Keratinocyte (primary cell): Measurements from ENCODE around the gene TOM1L1. TPM values are rescaled to one million over a fixed set of nuclear protein-coding genes. Genes with fewer than 3 reads are reported as not detected.

Experiments used
- DNase-seq: peaks from one replicate; pipeline ENCODE4 v3.0.0-alpha.2; 2011; ENCODE audit warnings: low read depth, missing footprints, low spot score
- FAIRE-seq: peaks from 2 replicates; lab custom pipeline; 2011; peaks lifted over from hg19 to GRCh38; lab: Jason Lieb, UNC
- H2AFZ ChIP-seq: 2 replicates; pipeline ENCODE4 v1.6.0; 2012; ENCODE audit warnings: low read length, control low read depth, inconsistent platforms; ENCODE audit not compliant: control insufficient read depth
- H3K27ac ChIP-seq: 2 replicates; pipeline ENCODE4 v1.5.1; 2011; ENCODE audit warnings: low read length; ENCODE audit not compliant: control insufficient read depth, insufficient read depth
- H3K27me3 ChIP-seq: 3 replicates; pipeline ENCODE4 v1.6.0; 2011; ENCODE audit warnings: low read length; ENCODE audit not compliant: control insufficient read depth, insufficient read depth; ENCODE audit errors: extremely low read depth
- H3K36me3 ChIP-seq, 2 experiments: 2 replicates in 1 of 2; 3 replicates in 1 of 2; pipeline ENCODE4 v1.5.1; 2011; ENCODE audit warnings: low read length in 2 of 2, mild to moderate bottlenecking in 1 of 2; ENCODE audit not compliant: control insufficient read depth in 2 of 2, insufficient read depth in 2 of 2; ENCODE audit errors: extremely low read depth in 1 of 2
- H3K4me1 ChIP-seq: 3 replicates; pipeline ENCODE4 v1.5.1; 2011; ENCODE audit warnings: low read length; ENCODE audit not compliant: control insufficient read depth, insufficient read depth; ENCODE audit errors: extremely low read depth
- H3K4me2 ChIP-seq: 3 replicates; pipeline ENCODE4 v1.6.0; 2011; ENCODE audit warnings: low read depth, low read length; ENCODE audit not compliant: control insufficient read depth, insufficient read depth; ENCODE audit errors: extremely low read depth
- H3K4me3 ChIP-seq, 3 experiments: fragments of 200-600 bp in 1 of 3; sonication (generic) in 1 of 3; 2 replicates in 2 of 3; 3 replicates in 1 of 3; pipeline ENCODE4 v1.5.1; 2011 to 2016; ENCODE audit warnings: low read length in 3 of 3, mild to moderate bottlenecking in 3 of 3, control low read depth in 2 of 3, inconsistent platforms in 1 of 3, low read depth in 1 of 3, mixed read lengths in 1 of 3, mixed run types in 1 of 3, moderate library complexity in 1 of 3; ENCODE audit not compliant: control insufficient read depth in 2 of 3, insufficient read depth in 2 of 3; ENCODE audit errors: extremely low read depth in 1 of 3
- H3K79me2 ChIP-seq: 2 replicates; pipeline ENCODE4 v1.6.0; 2012; ENCODE audit warnings: low read length; ENCODE audit not compliant: control insufficient read depth, insufficient read depth
- H3K9ac ChIP-seq: 3 replicates; pipeline ENCODE4 v1.6.0; 2011; ENCODE audit warnings: low read length; ENCODE audit not compliant: control insufficient read depth, insufficient read depth; ENCODE audit errors: extremely low read depth
- H3K9me1 ChIP-seq: 3 replicates; pipeline ENCODE4 v1.6.0; 2011; ENCODE audit warnings: low read length; ENCODE audit not compliant: control insufficient read depth, insufficient read depth; ENCODE audit errors: extremely low read depth
- H3K9me3 ChIP-seq: 2 replicates; pipeline ENCODE4 v1.5.1; 2012; ENCODE audit warnings: low read depth, low read length; ENCODE audit not compliant: control insufficient read depth
- H4K20me1 ChIP-seq: 3 replicates; pipeline ENCODE4 v1.6.0; 2011; ENCODE audit warnings: low read length; ENCODE audit not compliant: control insufficient read depth, insufficient read depth; ENCODE audit errors: extremely low read depth
- CTCF ChIP-seq, 3 experiments: IDR thresholded peaks in 1 of 3; conservative IDR thresholded peaks in 1 of 3; optimal IDR thresholded peaks in 1 of 3; 2 replicates in 2 of 3; 3 replicates in 1 of 3; pipeline versions ENCODE3 to v1.5.1; 2011; ENCODE audit warnings: low read length in 3 of 3, mild to moderate bottlenecking in 3 of 3, moderate library complexity in 2 of 3, control low read depth in 1 of 3, inconsistent platforms in 1 of 3; ENCODE audit not compliant: insufficient read depth in 2 of 3; ENCODE audit errors: extremely low read depth in 1 of 3
- EZH2 ChIP-seq: IDR thresholded peaks from one replicate; pipeline ENCODE4 v1.6.1; 2012; ENCODE audit warnings: inconsistent platforms, mild to moderate bottlenecking, low read length, moderate library complexity
- dilution Hi-C: fragments of 300-500 bp; cut with MboI; formaldehyde crosslinking; loops from one replicate; pipeline ENCODE4 v1.7.0; 2020; ENCODE audit warnings: low sequenced_read_pairs; ENCODE audit not compliant: extremely low pct_ligation_motif_present
- polyA plus RNA-seq, 5 experiments: library from polyadenylated mRNA; depleted of rRNA in 3 of 5; stranded (reverse) in 3 of 5; stranded (forward) in 1 of 5; unstranded in 1 of 5; fragments of >200 nt; gene quantifications; 1 replicate in 1 of 5; 2 replicates in 3 of 5; 3 replicates in 1 of 5; pipeline versions ENCODE4 v1.2.1 to v1.2.3, GENCODE V29; 2011 to 2012; ENCODE audit warnings: missing spikeins in 2 of 5, low read depth in 1 of 5, low replicate concordance in 1 of 5

Gene TOM1L1
- polyA plus RNA-seq, 1 donor (not counting 4 experiments of a cell fraction or from before 2014, with no cell fraction given): 90.1 TPM

GRCh38 chr17:54968262-54968987, 67.8 kb downstream of the TOM1L1 start, which contains the start of the genes COX11 and STXBP4:
TSS of gene COX11 (minus strand) at chr17:54968654. CDS start at chr17:54968646, 8 bp downstream.
TSS of gene STXBP4 (plus strand) at chr17:54968765. CDS start at chr17:54986220, 17,455 bp downstream.
- Histone ChIP-seq H3K9me1 (no peaks in the 10 kb centered on the region), H3K27ac (peak within 1 kb of the TSS; percentile 80), H3K27me3 (no peaks in the 10 kb centered on the region), H3K9ac (peak within 1 kb of the TSS; percentile 91), H4K20me1 (no peaks in the 10 kb centered on the region), H2AFZ (peak within 1 kb of the TSS; percentile 99), H3K9me3 (no peaks in the 10 kb centered on the region), H3K4me3 (peak within 1 kb of the TSS; percentile 94 to 97 (median 96)), H3K36me3 (peaks cover 0 to 2% of the 10 kb centered on the region in 2 experiments), H3K4me1 (peaks cover 14% of the 10 kb centered on the region), H3K4me2 (peak within 1 kb of the TSS; percentile 98), H3K79me2 (peaks cover 40% of the 10 kb centered on the region)
- dilution Hi-C loops: no loop called here
- TF ChIP-seq EZH2: no peak
- peak in 1 of 3 experiments; percentile 42 for TF ChIP-seq CTCF (optimal IDR thresholded peaks at IDR 0.05 in 1 of 3, IDR thresholded peaks at IDR 0.05 in 1 of 3, conservative IDR thresholded peaks at IDR 0.05 in 1 of 3; ENCODE audit: extremely low read depth in 1 of 3, insufficient read depth in 2 of 3, low read length in 3 of 3)
- FAIRE-seq (no peak), DNase-seq (peak; percentile 93)

- dilution Hi-C loops: no loop called here
- Histone ChIP-seq H3K27ac (peak overlapping the region; percentile 80), H3K36me3 (peaks cover 0 to 2% of the 10 kb centered on the region in 2 experiments), H4K20me1 (no peaks in the 10 kb centered on the region), H3K4me2 (peak overlapping the region; percentile 98), H3K9me1 (no peaks in the 10 kb centered on the region), H3K9me3 (no peaks in the 10 kb centered on the region), H3K4me1 (peaks cover 14% of the 10 kb centered on the region), H3K27me3 (no peaks in the 10 kb centered on the region), H3K9ac (peak overlapping the region; percentile 91), H3K79me2 (peaks cover 40% of the 10 kb centered on the region), H3K4me3 (peak overlapping the region; percentile 94 to 97 (median 96)), H2AFZ (peak overlapping the region; percentile 98)
- DNase-seq (no peak), FAIRE-seq (no peak)
- TF ChIP-seq CTCF (optimal IDR thresholded peaks at IDR 0.05 in 1 of 3, IDR thresholded peaks at IDR 0.05 in 1 of 3, conservative IDR thresholded peaks at IDR 0.05 in 1 of 3; ENCODE audit: extremely low read depth in 1 of 3, insufficient read depth in 2 of 3, low read length in 3 of 3) (no peak), EZH2 (no peak)
Observed at GRCh38 chr17:54968988-54969332, 68.3 kb downstream of the TOM1L1 start.
